Stomach (tissue), 9 donors: ENCODE data around the gene SFT2D3. TPM values are rescaled to one million over a fixed set of nuclear protein-coding genes. Genes with fewer than 3 reads are reported as not detected.
A peak's percentile ranks its signal among the peaks of the same experiment; 100 is the strongest.

Experiments
- DNase-seq, 2 donors: peaks; one replicate each; pipeline versions ENCODE4 v3.0.0 to v3.0.0-alpha.2; 2013 to 2019
- H3K27ac ChIP-seq, 5 donors: fragments of 200-600 bp in 4 of 5; sonication (generic) in 4 of 5; one replicate each; pipeline ENCODE4 v1.5.1; 2013 to 2019; ENCODE audit warnings: mild to moderate bottlenecking in 1 of 5, moderate library complexity in 1 of 5
- H3K27me3 ChIP-seq, 3 donors: fragments of 200-600 bp; sonication (generic); one replicate each; pipeline ENCODE4 v1.5.1; 2017 to 2019; ENCODE audit warnings: mixed run types in 1 of 3
- H3K36me3 ChIP-seq, 4 donors: fragments of 200-600 bp; sonication (generic); 1 replicate in 3 of 4; 2 replicates in 1 of 4; pipeline ENCODE4 v1.5.1; 2016 to 2019
- H3K4me1 ChIP-seq, 4 donors: fragments of 200-600 bp; sonication (generic); one replicate each; pipeline ENCODE4 v1.5.1; 2016 to 2019
- H3K4me3 ChIP-seq, 4 donors: fragments of 200-600 bp; sonication (generic) in 3 of 4; one replicate each; pipeline ENCODE4 v1.5.1; 2016 to 2019; ENCODE audit warnings: mild to moderate bottlenecking in 1 of 4
- H3K9me3 ChIP-seq, 4 donors: fragments of 200-600 bp; sonication (generic); one replicate each; pipeline ENCODE4 v1.5.1; 2016 to 2019
- EP300 ChIP-seq: sonication (generic); formaldehyde crosslinking; IDR thresholded peaks from one replicate; pipeline ENCODE4 v1.6.1; 2017; ENCODE audit warnings: antibody characterized with exemption
- POLR2A ChIP-seq, 4 donors: fragments of 450-650 bp; IDR thresholded peaks; one replicate each; pipeline ENCODE4 v1.6.1; 2016; ENCODE audit warnings: antibody characterized with exemption in 4 of 4, control low read depth in 2 of 4, mild to moderate bottlenecking in 1 of 4, moderate library complexity in 1 of 4
- POLR2AphosphoS5 ChIP-seq, 3 donors: sonication (generic); formaldehyde crosslinking; IDR thresholded peaks; one replicate each; pipeline ENCODE4 v1.6.1; 2016; ENCODE audit warnings: antibody characterized with exemption in 3 of 3
- WGBS, 5 donors: extraction: QIAGEN DNeasy Blood & Tissue Kit in 3 of 5; methylation state at CpG; one replicate each; pipeline versions ENCODE4 v1.1.5 to v1.1.7; 2013 to 2018; 5-methylcytosine and 5-hydroxymethylcytosine counted together
- intact Hi-C: fragments of 100-400 bp; cut with DNase I; formaldehyde crosslinking; loops from one replicate; pipeline ENCODE4 v1.15.1; 2023; ENCODE audit warnings: low total_unique reads
- polyA plus RNA-seq, 3 donors: library from polyadenylated mRNA; stranded (reverse); fragments of 200-250 nt; gene quantifications; one replicate each; pipeline ENCODE4 v1.2.3, GENCODE V29; 2013
- total RNA-seq, 5 donors: library from RNA; depleted of rRNA; stranded (reverse); fragments of >200 nt; gene quantifications; one replicate each; pipeline versions ENCODE4 v1.1.0 to v1.2.3, GENCODE V29; 2014 to 2016
- TF ChIP-seq, protein P1 (sequence below), 7 experiments: fragments of 450-650 bp in 4 of 7; fragments of 200-600 bp in 3 of 7; sonication (generic) in 3 of 7; IDR thresholded peaks; one replicate each; pipeline ENCODE4 v1.5.1; 2016 to 2019; ENCODE audit warnings: antibody characterized with exemption in 7 of 7, control low read depth in 2 of 7, mild to moderate bottlenecking in 1 of 7
- donor health status: healthy with polysubstance abuse.
- donor health status: Bipolar disorder and iron deficiency.
- donor health status: healthy.

Gene SFT2D3
- total and polyA plus RNA-seq, 8 donors: 2.1 to 35.6 (median 6.6) TPM

GRCh38 chr2:127690696-127691095 is 10.6 kb upstream of the SFT2D3 start:
- Histone ChIP-seq H3K36me3 (no peaks in the 10 kb centered on the region), H3K27ac (no peak overlapping the region), H3K27me3 (no peaks in the 10 kb centered on the region), H3K4me1 (peaks cover 4 to 8% (median 6%) of the 10 kb centered on the region in 4 donors), H3K4me3 (no peak overlapping the region), H3K9me3 (peaks cover 7 to 15% (median 11%) of the 10 kb centered on the region in 4 donors)
- TF ChIP-seq, protein P1, sequence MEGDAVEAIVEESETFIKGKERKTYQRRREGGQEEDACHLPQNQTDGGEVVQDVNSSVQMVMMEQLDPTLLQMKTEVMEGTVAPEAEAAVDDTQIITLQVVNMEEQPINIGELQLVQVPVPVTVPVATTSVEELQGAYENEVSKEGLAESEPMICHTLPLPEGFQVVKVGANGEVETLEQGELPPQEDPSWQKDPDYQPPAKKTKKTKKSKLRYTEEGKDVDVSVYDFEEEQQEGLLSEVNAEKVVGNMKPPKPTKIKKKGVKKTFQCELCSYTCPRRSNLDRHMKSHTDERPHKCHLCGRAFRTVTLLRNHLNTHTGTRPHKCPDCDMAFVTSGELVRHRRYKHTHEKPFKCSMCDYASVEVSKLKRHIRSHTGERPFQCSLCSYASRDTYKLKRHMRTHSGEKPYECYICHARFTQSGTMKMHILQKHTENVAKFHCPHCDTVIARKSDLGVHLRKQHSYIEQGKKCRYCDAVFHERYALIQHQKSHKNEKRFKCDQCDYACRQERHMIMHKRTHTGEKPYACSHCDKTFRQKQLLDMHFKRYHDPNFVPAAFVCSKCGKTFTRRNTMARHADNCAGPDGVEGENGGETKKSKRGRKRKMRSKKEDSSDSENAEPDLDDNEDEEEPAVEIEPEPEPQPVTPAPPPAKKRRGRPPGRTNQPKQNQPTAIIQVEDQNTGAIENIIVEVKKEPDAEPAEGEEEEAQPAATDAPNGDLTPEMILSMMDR (IDR thresholded peaks at IDR 0.05): no peak
- TF ChIP-seq EP300 (no peak), POLR2AphosphoS5 (IDR thresholded peaks at IDR 0.05) (no peak), POLR2A (IDR thresholded peaks at IDR 0.05) (no peak)
- 82 to 94% (median 85%) methylated on average over 2 of the region's 2 CpGs for WGBS, 5 donors
- no peak for DNase-seq
- intact Hi-C loops: no loop called here

GRCh38 chr2:127694986-127695385 is 6.3 kb upstream of the SFT2D3 start:
- no peak for DNase-seq
- intact Hi-C loops: no loop called here
- no peaks in the 10 kb centered on the region for H3K36me3 ChIP-seq
- H3K4me3 ChIP-seq: peak overlapping the region in 2 of 4 donors; percentile 31 to 39
- H3K27me3 ChIP-seq: no peaks in the 10 kb centered on the region
- peaks cover 7 to 15% (median 11%) of the 10 kb centered on the region in 4 donors for H3K9me3 ChIP-seq
- WGBS, 5 donors: 82 to 90% (median 88%) methylated on average over 9 of the region's 9 CpGs
- peaks cover 4 to 14% (median 7%) of the 10 kb centered on the region in 4 donors for H3K4me1 ChIP-seq
- TF ChIP-seq, protein P1 (IDR thresholded peaks at IDR 0.05): no peak
- TF ChIP-seq POLR2AphosphoS5 (IDR thresholded peaks at IDR 0.05) (no peak), EP300 (no peak), POLR2A (IDR thresholded peaks at IDR 0.05) (no peak)
- peak overlapping the region in 3 of 5 donors; percentile 24 to 77 (median 26) for H3K27ac ChIP-seq

GRCh38 chr2:127695491-127696472 is 5.5 kb upstream of the SFT2D3 start:
- H3K4me1 ChIP-seq: peaks cover 4 to 20% (median 13%) of the 10 kb centered on the region in 4 donors
- H3K9me3 ChIP-seq: peaks cover 5 to 7% (median 5%) of the 10 kb centered on the region in 4 donors
- H3K4me3 ChIP-seq: peak overlapping the region; percentile 31 to 42 (median 38)
- WGBS, 5 donors: 30 to 33% (median 31%) methylated on average over 36 to 52 of the region's 52 CpGs
- H3K27me3 ChIP-seq: no peaks in the 10 kb centered on the region
- H3K36me3 ChIP-seq: no peaks in the 10 kb centered on the region
- TF ChIP-seq POLR2AphosphoS5 (IDR thresholded peaks at IDR 0.05): no peak
- TF ChIP-seq, protein P1 (IDR thresholded peaks at IDR 0.05): peak in 5 of 7 experiments; percentile 10 to 54 (median 33)
- H3K27ac ChIP-seq: peak overlapping the region in 4 of 5 donors; percentile 24 to 77 (median 30)
- peak; percentile 48 to 88 for DNase-seq
- intact Hi-C loops: no loop called here

- DNase-seq: no peak
- WGBS, 5 donors: 93 to 96% (median 96%) methylated on average over 21 of the region's 21 CpGs
- intact Hi-C loops: no loop called here
- Histone ChIP-seq H3K36me3 (no peaks in the 10 kb centered on the region), H3K27ac (no peak overlapping the region), H3K27me3 (no peaks in the 10 kb centered on the region), H3K9me3 (no peaks in the 10 kb centered on the region), H3K4me1 (peaks cover 9 to 29% (median 19%) of the 10 kb centered on the region in 4 donors), H3K4me3 (no peak overlapping the region)
- TF ChIP-seq, protein P1 (IDR thresholded peaks at IDR 0.05): no peak
- TF ChIP-seq POLR2A (IDR thresholded peaks at IDR 0.05): no peak
- TF ChIP-seq POLR2AphosphoS5 (IDR thresholded peaks at IDR 0.05): no peak
- no peak for TF ChIP-seq EP300
Measured at GRCh38 chr2:127697482-127698180, 3.7 kb upstream of the SFT2D3 start.
